Right lobe of liver (tissue), 6 donors: ENCODE results near the gene SPG11. TPM values are rescaled to one million over a fixed set of nuclear protein-coding genes. Genes with fewer than 3 reads are reported as not detected.

ENCODE experiments used
- ATAC-seq, 4 donors: fragments of 200-7000 bp; cut with Tn5 transposase; one replicate each; pipeline ENCODE4 v1.9.1; 2020; ENCODE audit warnings: mild to moderate bottlenecking in 4 of 4, moderate library complexity in 4 of 4
- DNase-seq, 3 donors: peaks; one replicate each; pipeline ENCODE4 v3.0.0-alpha.2; 2020
- H3K27ac ChIP-seq, 3 donors: fragments of 200-600 bp; one replicate each; pipeline ENCODE4 v1.8.0; 2022
- H3K27me3 ChIP-seq, 2 donors: fragments of 200-600 bp; one replicate each; pipeline ENCODE4 v1.8.0; 2022
- H3K36me3 ChIP-seq, 4 donors: fragments of 200-600 bp; sonication (generic) in 1 of 4; one replicate each; pipeline versions ENCODE4 v1.5.1 to v1.8.0; 2017 to 2022; ENCODE audit warnings: control low read depth in 1 of 4
- H3K4me1 ChIP-seq, 4 donors: fragments of 200-600 bp; sonication (generic) in 1 of 4; one replicate each; pipeline versions ENCODE4 v1.5.1 to v1.8.0; 2017 to 2022; ENCODE audit warnings: control low read depth in 1 of 4
- H3K4me3 ChIP-seq, 3 donors: fragments of 200-600 bp; one replicate each; pipeline ENCODE4 v1.8.0; 2022
- H3K9me3 ChIP-seq, 4 donors: fragments of 200-600 bp; sonication (generic) in 1 of 4; one replicate each; pipeline versions ENCODE4 v1.5.1 to v1.8.0; 2017 to 2022; ENCODE audit warnings: control low read depth in 1 of 4
- CTCF ChIP-seq, 4 donors: fragments of 200-600 bp in 3 of 4; fragments of 450-650 bp in 1 of 4; IDR thresholded peaks; one replicate each; pipeline versions ENCODE4 v1.5.1 to v1.8.0; 2016 to 2022; ENCODE audit warnings: antibody characterized with exemption in 4 of 4, mild to moderate bottlenecking in 2 of 4
- POLR2A ChIP-seq: fragments of 450-650 bp; IDR thresholded peaks from one replicate; pipeline ENCODE4 v1.6.1; 2017; ENCODE audit warnings: antibody characterized with exemption, mild to moderate bottlenecking
- WGBS: methylation state at CpG from one replicate; pipeline ENCODE4 v1.1.6; 2018; ENCODE audit warnings: low coverage, low lambda C conversion rate; ENCODE audit not compliant: insufficient coverage; ENCODE audit errors: missing lambda C conversion rate; 5-methylcytosine and 5-hydroxymethylcytosine counted together
- intact Hi-C, 2 donors: fragments of 100-400 bp; cut with DNase I; formaldehyde crosslinking; loops; one replicate each; pipeline versions ENCODE4 v1.11.2 to v1.14.1; 2022
- total RNA-seq, 6 experiments: library from RNA; depleted of rRNA in 2 of 6; stranded (reverse); fragments of >200 nt in 2 of 6; fragmentation: NEBNext Ultra II Directional in 3 of 6; extraction: Animal tissue kit (Norgen Biotek cat#: 25700) in 3 of 6; gene quantifications; one replicate each; pipeline versions ENCODE4 v1.1.0 to v1.2.4, GENCODE V29; 2016 to 2023
- donor health status: DM: no; HTN: yes; CAD: no.
- donor health status: DM: no; HTN: no; CAD: no.
- donor health status: DM: no; HTN: no; CAD: no.
- donor health status: DM: no; HTN: yes; CAD: no.
- donor health status: DM: no; HTN: yes; CAD: no.

SPG11 gene
- total RNA-seq, 6 experiments from 2014 or later = 35.4 to 55.6 (median 40.8) TPM

- WGBS = 55% methylated on average over 3 of the region's 7 CpGs
- H3K4me3 ChIP-seq = no peak overlapping the region
- no peaks in the 10 kb centered on the region for H3K4me1 ChIP-seq
- intact Hi-C loops = no loop called here
- TF ChIP-seq CTCF (IDR thresholded peaks at IDR 0.05) (no peak), POLR2A (no peak)
- no peaks in the 10 kb centered on the region for H3K27me3 ChIP-seq
- no peak overlapping the region for H3K27ac ChIP-seq
- no peaks in the 10 kb centered on the region for H3K36me3 ChIP-seq
- H3K9me3 ChIP-seq = no peaks in the 10 kb centered on the region
- DNase-seq (no peak), ATAC-seq (peak in 2 of 4 donors; percentile 24 to 32)
Measured at GRCh38 chr15:44676676-44677075, 13.2 kb upstream of the SPG11 start.

GRCh38 chr15:44675911-44676310 is 12.4 kb upstream of the SPG11 start:
- Histone ChIP-seq H3K36me3 (no peaks in the 10 kb centered on the region), H3K4me1 (no peaks in the 10 kb centered on the region), H3K9me3 (no peaks in the 10 kb centered on the region), H3K27ac (no peak overlapping the region), H3K27me3 (no peaks in the 10 kb centered on the region), H3K4me3 (no peak overlapping the region)
- TF ChIP-seq POLR2A = no peak
- TF ChIP-seq CTCF (IDR thresholded peaks at IDR 0.05) = no peak
- DNase-seq (no peak), ATAC-seq (no peak)
- intact Hi-C loops = no loop called here
- WGBS = 71% methylated on average over 4 of the region's 5 CpGs

- WGBS = 95% methylated on average over 2 of the region's 2 CpGs
- H3K9me3 ChIP-seq = no peaks in the 10 kb centered on the region
- H3K4me1 ChIP-seq = no peaks in the 10 kb centered on the region
- no peaks in the 10 kb centered on the region for H3K36me3 ChIP-seq
- intact Hi-C loops = no loop called here
- H3K27me3 ChIP-seq = no peaks in the 10 kb centered on the region
- ATAC-seq (no peak), DNase-seq (no peak)
- TF ChIP-seq CTCF (IDR thresholded peaks at IDR 0.05) (no peak), POLR2A (no peak)
- no peak overlapping the region for H3K27ac ChIP-seq
- no peak overlapping the region for H3K4me3 ChIP-seq
Measured at GRCh38 chr15:44673639-44674038, 10.2 kb upstream of the SPG11 start.

- no peaks in the 10 kb centered on the region for H3K36me3 ChIP-seq
- H3K27me3 ChIP-seq = no peaks in the 10 kb centered on the region
- no peak for TF ChIP-seq CTCF (IDR thresholded peaks at IDR 0.05)
- TF ChIP-seq POLR2A = no peak
- 88% methylated on average over 6 of the region's 6 CpGs for WGBS
- no peak for ATAC-seq
- H3K4me1 ChIP-seq = no peaks in the 10 kb centered on the region
- intact Hi-C loops = no loop called here
- DNase-seq = no peak
- H3K9me3 ChIP-seq = no peaks in the 10 kb centered on the region
- H3K4me3 ChIP-seq = no peak overlapping the region
- H3K27ac ChIP-seq = no peak overlapping the region
Measured at GRCh38 chr15:44670087-44670950, 6.9 kb upstream of the SPG11 start.
